GM12801 (cell line): Measurements from ENCODE around the gene UGT1A9.

ENCODE experiments used
- TF ChIP-seq, protein P1 (sequence below): IDR thresholded peaks from one replicate; pipeline ENCODE4 v1.5.1; 2011; ENCODE audit warnings: control low read depth; ENCODE audit not compliant: insufficient read length; ENCODE audit errors: extremely low read depth

The UGT1A9 gene

DNA sequence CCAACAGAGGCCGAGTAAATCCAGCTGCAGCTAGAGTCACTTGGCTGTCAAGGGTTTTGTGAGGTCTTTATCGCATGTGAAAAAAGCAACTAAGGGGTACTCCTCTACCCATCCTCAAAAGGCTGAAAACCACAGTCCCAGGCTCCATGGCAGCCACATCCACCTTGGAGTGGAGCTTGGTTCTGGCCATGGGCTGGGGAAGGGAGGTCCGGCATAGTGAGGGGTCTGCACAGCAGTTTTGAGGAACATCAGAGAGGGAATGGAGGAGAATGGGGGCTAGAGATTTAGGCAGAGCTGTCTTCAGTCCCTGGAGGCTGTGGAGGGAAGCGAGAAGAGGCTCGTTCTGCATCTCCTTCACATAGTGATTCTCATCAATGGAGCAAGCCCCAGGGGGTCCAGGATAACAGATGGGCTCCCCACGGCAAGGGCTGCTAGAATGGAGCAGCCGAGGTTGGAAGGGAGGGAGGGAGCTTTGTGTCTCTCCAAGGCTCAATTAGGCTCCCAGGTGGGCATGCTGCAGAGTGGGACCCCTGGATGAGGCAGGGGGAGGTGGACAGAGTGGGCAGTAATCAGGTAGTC is 127.5 kb downstream of the UGT1A9 start:
- TF ChIP-seq, protein P1, sequence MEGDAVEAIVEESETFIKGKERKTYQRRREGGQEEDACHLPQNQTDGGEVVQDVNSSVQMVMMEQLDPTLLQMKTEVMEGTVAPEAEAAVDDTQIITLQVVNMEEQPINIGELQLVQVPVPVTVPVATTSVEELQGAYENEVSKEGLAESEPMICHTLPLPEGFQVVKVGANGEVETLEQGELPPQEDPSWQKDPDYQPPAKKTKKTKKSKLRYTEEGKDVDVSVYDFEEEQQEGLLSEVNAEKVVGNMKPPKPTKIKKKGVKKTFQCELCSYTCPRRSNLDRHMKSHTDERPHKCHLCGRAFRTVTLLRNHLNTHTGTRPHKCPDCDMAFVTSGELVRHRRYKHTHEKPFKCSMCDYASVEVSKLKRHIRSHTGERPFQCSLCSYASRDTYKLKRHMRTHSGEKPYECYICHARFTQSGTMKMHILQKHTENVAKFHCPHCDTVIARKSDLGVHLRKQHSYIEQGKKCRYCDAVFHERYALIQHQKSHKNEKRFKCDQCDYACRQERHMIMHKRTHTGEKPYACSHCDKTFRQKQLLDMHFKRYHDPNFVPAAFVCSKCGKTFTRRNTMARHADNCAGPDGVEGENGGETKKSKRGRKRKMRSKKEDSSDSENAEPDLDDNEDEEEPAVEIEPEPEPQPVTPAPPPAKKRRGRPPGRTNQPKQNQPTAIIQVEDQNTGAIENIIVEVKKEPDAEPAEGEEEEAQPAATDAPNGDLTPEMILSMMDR, result no peak

DNA sequence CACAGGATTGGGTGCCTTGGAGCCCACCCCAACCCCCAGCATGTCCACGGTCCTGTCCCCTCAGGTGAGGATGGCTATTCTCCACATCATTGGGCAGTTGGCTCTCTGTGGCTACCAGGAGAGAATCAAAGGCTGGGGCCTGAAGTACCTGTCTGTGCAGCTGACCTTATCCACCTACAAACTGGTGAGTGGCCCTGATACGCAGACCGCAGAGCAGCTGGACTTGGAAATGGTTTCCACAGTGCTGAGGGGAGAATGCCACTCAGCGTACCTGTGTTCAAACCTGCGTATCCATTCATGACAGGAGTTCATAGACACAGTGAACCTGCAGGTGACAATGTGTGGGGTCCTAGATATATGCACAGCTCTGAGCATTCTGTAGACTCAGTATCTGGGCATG is 128.0 kb downstream of the UGT1A9 start:
- TF ChIP-seq, protein P1, result no peak

DNA sequence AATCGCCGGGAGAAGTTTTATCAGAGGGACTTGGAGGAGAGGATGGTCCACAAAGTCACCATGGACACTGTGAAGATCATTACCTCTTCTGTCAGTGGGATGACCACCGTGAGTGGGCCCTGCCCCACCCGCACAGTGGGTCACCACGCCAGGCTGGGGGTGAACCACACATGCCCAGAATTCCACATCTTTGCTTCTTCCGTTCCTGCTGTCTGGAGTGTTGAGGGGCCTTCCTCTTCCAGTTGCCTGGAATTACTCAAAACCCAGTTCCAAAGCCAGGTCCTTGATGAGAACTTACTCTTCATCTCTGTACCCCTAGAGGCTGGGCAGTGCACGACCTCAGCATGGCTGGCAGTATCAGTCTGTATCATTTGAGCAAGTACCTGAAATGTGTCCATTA is 128.5 kb downstream of the UGT1A9 start:
- TF ChIP-seq, protein P1, result no peak

DNA sequence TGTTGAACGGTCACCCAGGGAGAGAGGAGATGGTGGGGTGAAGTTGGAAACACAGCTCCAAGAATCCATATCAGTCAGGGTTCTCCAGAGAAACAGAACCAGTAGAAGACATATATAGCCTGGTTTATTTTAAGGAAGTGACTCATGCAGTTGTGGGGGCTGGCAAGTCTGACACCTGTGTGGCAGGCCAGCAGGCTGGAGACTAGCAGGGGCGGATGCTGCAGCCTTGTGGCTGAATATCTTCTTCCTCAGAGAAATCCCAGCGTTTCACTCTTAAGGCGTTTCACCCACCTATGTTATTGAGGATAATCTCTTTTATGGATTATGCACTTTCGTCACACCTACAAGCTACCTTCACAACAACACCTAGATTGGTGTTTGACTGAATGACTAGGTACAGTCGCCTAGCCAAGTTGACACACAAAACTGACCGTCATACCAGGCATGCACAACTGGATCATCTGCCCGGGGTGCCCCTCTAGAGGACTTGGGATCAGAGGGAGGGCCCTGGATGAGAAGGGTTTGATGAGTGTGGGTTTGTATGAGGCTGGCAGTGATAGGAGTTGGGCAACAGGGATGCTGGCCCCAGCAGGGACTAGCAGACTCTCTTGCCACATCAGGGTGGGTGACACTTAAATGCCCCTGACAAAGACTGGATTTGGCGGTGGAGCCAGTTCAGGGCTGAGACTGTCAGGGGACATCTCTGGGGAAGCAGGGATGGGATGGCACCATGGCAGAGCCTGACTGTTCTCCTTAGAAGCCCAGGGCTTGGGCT is 129.8 kb downstream of the UGT1A9 start:
- TF ChIP-seq, protein P1, result no peak

DNA sequence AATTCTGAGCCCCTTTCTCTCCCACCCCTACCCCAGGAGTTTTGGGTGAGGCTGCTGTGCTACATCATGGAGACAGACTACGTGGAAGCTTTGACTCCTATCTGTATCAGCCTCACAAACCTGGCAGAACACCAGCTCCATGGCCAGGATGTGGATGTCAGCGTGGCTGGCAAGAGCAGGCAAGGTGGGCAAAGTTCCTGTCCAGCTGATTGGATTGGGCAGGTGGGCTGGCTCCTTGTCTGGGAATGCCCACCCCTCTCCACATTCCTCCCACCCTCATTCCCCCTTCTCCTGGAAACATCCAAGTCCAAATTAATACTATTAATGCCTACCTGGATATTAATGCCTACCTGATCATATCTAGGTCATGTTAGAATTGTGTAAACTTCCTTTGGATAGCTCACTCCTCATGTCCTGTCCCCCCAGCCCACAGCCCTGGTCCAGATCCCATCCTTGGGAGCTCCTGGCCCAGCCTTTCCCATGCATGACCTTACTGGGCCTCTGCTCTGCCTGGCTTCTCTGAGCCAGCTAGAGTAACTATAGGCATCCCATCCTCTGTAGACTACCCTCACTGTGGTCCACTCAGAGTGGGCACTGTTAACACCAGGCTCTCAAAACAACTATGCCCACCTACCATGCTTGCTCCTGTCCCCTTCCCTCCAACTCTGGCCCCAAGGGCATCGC is 130.6 kb downstream of the UGT1A9 start:
- TF ChIP-seq, protein P1, result no peak

DNA sequence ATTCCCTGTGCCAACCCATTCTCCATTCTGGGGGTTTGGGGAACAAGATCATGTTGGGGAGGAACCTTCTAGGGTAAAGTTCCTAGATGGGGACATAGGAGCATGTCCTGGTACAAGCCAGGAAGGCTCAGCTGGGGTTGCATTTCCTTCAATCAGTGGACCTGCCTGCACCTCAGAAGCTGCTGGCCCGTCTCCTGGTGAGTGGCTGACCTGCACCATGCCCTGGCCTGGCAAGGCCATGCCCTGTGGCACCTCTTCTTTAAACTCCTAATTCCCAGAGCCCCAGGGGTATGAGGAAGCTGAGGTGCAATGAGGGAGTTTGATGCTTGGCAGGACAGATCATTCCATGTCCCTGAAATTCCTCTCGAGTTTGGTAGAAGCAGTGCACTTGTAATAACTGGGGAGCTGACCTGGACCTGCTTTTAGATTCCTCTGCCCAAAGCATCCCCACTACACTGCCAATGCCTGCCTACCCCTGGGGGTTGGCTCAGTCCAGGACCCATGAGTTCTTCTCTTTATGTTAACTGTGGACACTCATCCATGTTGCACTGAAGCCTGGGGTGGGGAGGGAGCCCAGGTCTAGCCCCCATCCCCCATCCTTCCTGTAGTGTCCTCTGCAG is 131.7 kb downstream of the UGT1A9 start:
- TF ChIP-seq, protein P1, result no peak

DNA sequence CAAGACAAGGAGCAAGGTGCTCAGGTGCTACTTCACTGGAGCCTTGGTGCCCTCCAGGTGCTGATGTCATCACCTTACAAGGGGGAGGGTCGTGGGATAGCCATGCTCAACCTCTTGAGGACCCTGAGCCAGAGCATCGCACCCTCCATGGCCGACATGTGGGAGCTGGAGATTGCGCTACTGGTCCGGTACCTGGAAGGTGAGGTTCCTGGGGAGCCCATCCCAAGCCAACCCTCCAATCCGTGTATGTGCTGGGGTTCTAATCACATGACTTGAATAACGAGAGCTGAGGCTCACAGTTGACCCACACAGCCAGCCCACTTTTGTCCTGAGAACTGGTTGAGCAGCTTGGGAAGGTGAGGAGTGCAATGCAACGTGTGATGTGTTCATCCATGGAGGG is 132.3 kb downstream of the UGT1A9 start:
- TF ChIP-seq, protein P1, result no peak
